Uterus (tissue), 2 donors: ENCODE data around the gene IGF1R.

Experiments used
- CTCF ChIP-seq, 4 experiments: fragments of 200-600 bp in 2 of 4; fragments of 450-650 bp in 2 of 4; sonication (generic) in 2 of 4; IDR thresholded peaks; one replicate each; pipeline ENCODE4 v1.5.1; 2016 to 2019; ENCODE audit warnings: antibody characterized with exemption in 4 of 4, mild to moderate bottlenecking in 2 of 4, moderate library complexity in 1 of 4
- POLR2A ChIP-seq, 2 donors: fragments of 450-650 bp; IDR thresholded peaks; one replicate each; pipeline ENCODE4 v1.6.1; 2016; ENCODE audit warnings: antibody characterized with exemption in 2 of 2, mild to moderate bottlenecking in 1 of 2, moderate library complexity in 1 of 2

- TF ChIP-seq CTCF (IDR thresholded peaks at IDR 0.05) (no peak), POLR2A (IDR thresholded peaks at IDR 0.05) (no peak)
Observed at GRCh38 chr15:98834976-98835375, 186.6 kb downstream of the IGF1R start.
